ENCODE results near the gene HECTD2. TPM values are rescaled to one million over a fixed set of nuclear protein-coding genes. Genes with fewer than 3 reads are reported as not detected.
"Not testable (repeated sequence)": the region's sequence is repeated elsewhere in the genome, so short reads cannot be mapped to it uniquely, and the experiment has no call there.

HECTD2 gene
- total RNA-seq, 2 donors from 2014 or later = 2.5 to 3.1 TPM

- DNase-seq = no peak
- no peaks in the 10 kb centered on the region for H3K9me3 ChIP-seq (ENCODE audit: control insufficient read depth, low read length, poor library complexity, severe bottlenecking)
- H3K36me3 Mint-ChIP-seq (ENCODE audit: low read depth) = peaks cover 2% of the 10 kb centered on the region
- ATAC-seq = peak; percentile 98
- peaks cover 4% of the 10 kb centered on the region for H3K4me1 Mint-ChIP-seq
- H3K27me3 Mint-ChIP-seq = peaks cover 46% of the 10 kb centered on the region
- H3K4me3 Mint-ChIP-seq = no peak overlapping the region
- no peak overlapping the region for H3K27ac Mint-ChIP-seq
Observed at GRCh38 chr10:91389636-91390512, 20.3 kb upstream of the HECTD2 start.

GRCh38 chr10:91390513-91390825, 19.7 kb upstream of the HECTD2 start:
- not testable (repeated sequence) for H3K4me1 Mint-ChIP-seq; H3K4me3 Mint-ChIP-seq; ATAC-seq; H3K9me3 ChIP-seq (ENCODE audit: control insufficient read depth, low read length, poor library complexity, severe bottlenecking); DNase-seq; H3K27ac Mint-ChIP-seq; H3K36me3 Mint-ChIP-seq (ENCODE audit: low read depth)
- peaks cover 41% of the 10 kb centered on the region for H3K27me3 Mint-ChIP-seq

GRCh38 chr10:91391920-91392319, 18.2 kb upstream of the HECTD2 start:
- no peak overlapping the region for H3K27ac Mint-ChIP-seq
- ATAC-seq (no peak), DNase-seq (no peak)
- H3K4me1 Mint-ChIP-seq = peaks cover 2% of the 10 kb centered on the region
- H3K27me3 Mint-ChIP-seq = peaks cover 42% of the 10 kb centered on the region
- H3K9me3 ChIP-seq (ENCODE audit: control insufficient read depth, low read length, poor library complexity, severe bottlenecking) = no peaks in the 10 kb centered on the region
- peaks cover 4% of the 10 kb centered on the region for H3K36me3 Mint-ChIP-seq (ENCODE audit: low read depth)
- no peak overlapping the region for H3K4me3 Mint-ChIP-seq

GRCh38 chr10:91406322-91406721, 3.8 kb upstream of the HECTD2 start:
- DNase-seq (no peak), ATAC-seq (no peak)
- Mint-ChIP-seq H3K27ac (no peak overlapping the region), H3K27me3 (no peaks in the 10 kb centered on the region), H3K4me1 (peaks cover 9% of the 10 kb centered on the region), H3K36me3 (ENCODE audit: low read depth) (peaks cover 4% of the 10 kb centered on the region), H3K4me3 (no peak overlapping the region)
- no peaks in the 10 kb centered on the region for H3K9me3 ChIP-seq (ENCODE audit: control insufficient read depth, low read length, poor library complexity, severe bottlenecking)

GRCh38 chr10:91409069-91409868, 875 bp upstream of the HECTD2 start:
- H3K27ac Mint-ChIP-seq = peak overlapping the region; percentile 97
- H3K27me3 Mint-ChIP-seq = no peaks in the 10 kb centered on the region
- ATAC-seq (peak; percentile 20), DNase-seq (peak; percentile 5 to 17 (median 9))
- H3K4me3 Mint-ChIP-seq = peak overlapping the region; percentile 98
- peaks cover 9% of the 10 kb centered on the region for H3K4me1 Mint-ChIP-seq
- H3K36me3 Mint-ChIP-seq (ENCODE audit: low read depth) = peaks cover 4% of the 10 kb centered on the region
- no peaks in the 10 kb centered on the region for H3K9me3 ChIP-seq (ENCODE audit: control insufficient read depth, low read length, poor library complexity, severe bottlenecking)

- H3K27me3 Mint-ChIP-seq = no peaks in the 10 kb centered on the region
- H3K9me3 ChIP-seq (ENCODE audit: control insufficient read depth, low read length, poor library complexity, severe bottlenecking) = no peaks in the 10 kb centered on the region
- peaks cover 9% of the 10 kb centered on the region for H3K4me1 Mint-ChIP-seq
- ATAC-seq (no peak), DNase-seq (no peak)
- peak overlapping the region; percentile 98 for H3K4me3 Mint-ChIP-seq
- H3K36me3 Mint-ChIP-seq (ENCODE audit: low read depth) = peaks cover 4% of the 10 kb centered on the region
- peak overlapping the region; percentile 97 for H3K27ac Mint-ChIP-seq
Observed at GRCh38 chr10:91410638-91411371, 661 bp downstream of the HECTD2 start.

- Mint-ChIP-seq H3K27ac (peak overlapping the region; percentile 97), H3K4me3 (peak overlapping the region; percentile 68), H3K4me1 (peaks cover 9% of the 10 kb centered on the region), H3K27me3 (no peaks in the 10 kb centered on the region), H3K36me3 (ENCODE audit: low read depth) (peaks cover 4% of the 10 kb centered on the region)
- DNase-seq = no peak
- ATAC-seq = no peak
- H3K9me3 ChIP-seq (ENCODE audit: control insufficient read depth, low read length, poor library complexity, severe bottlenecking) = no peaks in the 10 kb centered on the region
Observed at GRCh38 chr10:91411621-91412020, 1.5 kb downstream of the HECTD2 start.

- no peak overlapping the region for H3K27ac Mint-ChIP-seq
- H3K27me3 Mint-ChIP-seq = no peaks in the 10 kb centered on the region
- ATAC-seq (no peak), DNase-seq (no peak)
- peaks cover 4% of the 10 kb centered on the region for H3K36me3 Mint-ChIP-seq (ENCODE audit: low read depth)
- peaks cover 9% of the 10 kb centered on the region for H3K4me1 Mint-ChIP-seq
- no peaks in the 10 kb centered on the region for H3K9me3 ChIP-seq (ENCODE audit: control insufficient read depth, low read length, poor library complexity, severe bottlenecking)
- H3K4me3 Mint-ChIP-seq = no peak overlapping the region
Observed at GRCh38 chr10:91412354-91413087, 2.4 kb downstream of the HECTD2 start.

- Mint-ChIP-seq H3K4me1 (peaks cover 2% of the 10 kb centered on the region), H3K36me3 (ENCODE audit: low read depth) (no peaks in the 10 kb centered on the region), H3K27me3 (no peaks in the 10 kb centered on the region), H3K27ac (no peak overlapping the region), H3K4me3 (no peak overlapping the region)
- DNase-seq (no peak), ATAC-seq (no peak)
- H3K9me3 ChIP-seq (ENCODE audit: control insufficient read depth, low read length, poor library complexity, severe bottlenecking) = no peaks in the 10 kb centered on the region
Observed at GRCh38 chr10:91415816-91416215, 5.7 kb downstream of the HECTD2 start.

- Mint-ChIP-seq H3K27me3 (no peaks in the 10 kb centered on the region), H3K36me3 (ENCODE audit: low read depth) (no peaks in the 10 kb centered on the region), H3K4me1 (peaks cover 4% of the 10 kb centered on the region), H3K27ac (no peak overlapping the region), H3K4me3 (no peak overlapping the region)
- DNase-seq = no peak
- ATAC-seq = no peak
- no peaks in the 10 kb centered on the region for H3K9me3 ChIP-seq (ENCODE audit: control insufficient read depth, low read length, poor library complexity, severe bottlenecking)
Observed at GRCh38 chr10:91416339-91416855, 6.3 kb downstream of the HECTD2 start.

- Mint-ChIP-seq H3K36me3 (ENCODE audit: low read depth) (no peaks in the 10 kb centered on the region), H3K27me3 (no peaks in the 10 kb centered on the region), H3K4me3 (no peak overlapping the region), H3K27ac (no peak overlapping the region), H3K4me1 (peaks cover 4% of the 10 kb centered on the region)
- DNase-seq = no peak
- ATAC-seq = no peak
- H3K9me3 ChIP-seq (ENCODE audit: control insufficient read depth, low read length, poor library complexity, severe bottlenecking) = no peaks in the 10 kb centered on the region
Observed at GRCh38 chr10:91418416-91418815, 8.3 kb downstream of the HECTD2 start.

- peaks cover 7% of the 10 kb centered on the region for H3K4me1 Mint-ChIP-seq
- ATAC-seq (no peak), DNase-seq (no peak)
- no peak overlapping the region for H3K27ac Mint-ChIP-seq
- H3K4me3 Mint-ChIP-seq = no peak overlapping the region
- H3K27me3 Mint-ChIP-seq = no peaks in the 10 kb centered on the region
- H3K9me3 ChIP-seq (ENCODE audit: control insufficient read depth, low read length, poor library complexity, severe bottlenecking) = no peaks in the 10 kb centered on the region
- no peaks in the 10 kb centered on the region for H3K36me3 Mint-ChIP-seq (ENCODE audit: low read depth)
Observed at GRCh38 chr10:91420868-91421267, 10.7 kb downstream of the HECTD2 start.

All from T-helper 17 cell (primary cell).